HEK293 (cell line): ENCODE results near the gene BOC.
A peak's percentile ranks its signal among the peaks of the same experiment; 100 is the strongest.

ENCODE experiments used
- CTCF ChIA-PET: fragments of 350-600 bp; formaldehyde crosslinking; extraction: SDS; loops from one replicate; lab custom pipeline; 2021; ENCODE audit warnings: antibody characterized with exemption; lab: Yijun Ruan, JAX
- POLR2A ChIA-PET: fragments of 300-600 bp; formaldehyde crosslinking; extraction: SDS; loops from one replicate; lab custom pipeline; 2020; ENCODE audit warnings: antibody characterized with exemption, inconsistent platforms; lab: Yijun Ruan, JAX
- H3K27ac ChIP-seq: fragments of 200-500 bp; sonication (Bioruptor generic); 2 replicates; pipeline ENCODE4 v1.5.1; 2014; ENCODE audit warnings: low read depth, low read length, control low read depth, inconsistent platforms; ENCODE audit errors: extremely low read depth
- H3K36me3 ChIP-seq, 2 experiments: fragments of 200-500 bp in 1 of 2; sonication (Bioruptor generic) in 1 of 2; 1 replicate in 1 of 2; 2 replicates in 1 of 2; pipeline ENCODE4 v1.5.1; 2014 to 2017; ENCODE audit warnings: inconsistent platforms in 2 of 2, low read length in 2 of 2; ENCODE audit not compliant: control insufficient read depth in 2 of 2, insufficient read depth in 1 of 2
- H3K4me1 ChIP-seq: fragments of 200-500 bp; sonication (Bioruptor generic); 2 replicates; pipeline ENCODE4 v1.5.1; 2014; ENCODE audit warnings: mild to moderate bottlenecking, low read length, inconsistent platforms; ENCODE audit not compliant: control insufficient read depth, insufficient read depth
- H3K4me3 ChIP-seq: 2 replicates; pipeline ENCODE4 v1.5.1; 2011; ENCODE audit warnings: low read depth, mild to moderate bottlenecking, control low read depth, low read length, moderate library complexity
- H3K9me3 ChIP-seq: fragments of 200-500 bp; sonication (Bioruptor generic); 2 replicates; pipeline ENCODE4 v1.5.1; 2014; ENCODE audit warnings: low read depth, low read length, inconsistent platforms; ENCODE audit not compliant: control insufficient read depth, insufficient read depth
- BCL11A ChIP-seq: fragments of 450-650 bp; formaldehyde crosslinking; IDR thresholded peaks from 2 replicates; pipeline ENCODE4 v1.5.1; 2016; ENCODE audit warnings: low read depth, missing biosample characterization, missing genetic modification characterization
- ELK4 ChIP-seq: IDR thresholded peaks from 2 replicates; pipeline ENCODE4 v1.6.1; 2011; ENCODE audit warnings: mild to moderate bottlenecking, low read depth, low read length, borderline replicate concordance
- GLI2 ChIP-seq: fragments of 450-650 bp; formaldehyde crosslinking; IDR thresholded peaks from 2 replicates; pipeline ENCODE4; 2017; ENCODE audit warnings: missing biosample characterization, missing genetic modification characterization, low read depth, borderline replicate concordance
- HOXA7 ChIP-seq: sonication (generic); formaldehyde crosslinking; IDR thresholded peaks from 2 replicates; pipeline ENCODE4 v1.8.1; 2022; ENCODE audit warnings: missing genetic modification reagents, borderline replicate concordance
- MYNN ChIP-seq: fragments of 450-650 bp; formaldehyde crosslinking; IDR thresholded peaks from 2 replicates; pipeline ENCODE4 v1.5.1; 2016; ENCODE audit warnings: missing biosample characterization, missing genetic modification characterization, borderline replicate concordance
- SCRT1 ChIP-seq: fragments of 450-650 bp; formaldehyde crosslinking; IDR thresholded peaks from 2 replicates; pipeline ENCODE4 v1.5.1; 2016; ENCODE audit warnings: missing biosample characterization, missing genetic modification characterization, borderline replicate concordance
- SCRT2 ChIP-seq: fragments of 450-650 bp; formaldehyde crosslinking; IDR thresholded peaks from 2 replicates; pipeline ENCODE4 v1.5.1; 2016; ENCODE audit warnings: missing biosample characterization, missing genetic modification characterization
- SP7 ChIP-seq: fragments of 450-650 bp; formaldehyde crosslinking; IDR thresholded peaks from 2 replicates; pipeline ENCODE4 v1.5.1; 2016; ENCODE audit warnings: missing biosample characterization, missing genetic modification characterization
- ZBTB17 ChIP-seq: fragments of 450-650 bp; formaldehyde crosslinking; IDR thresholded peaks from 2 replicates; pipeline ENCODE4 v1.5.1; 2016; ENCODE audit warnings: missing biosample characterization, missing genetic modification characterization
- ZBTB44 ChIP-seq: fragments of 450-650 bp; IDR thresholded peaks from 2 replicates; pipeline ENCODE4 v1.5.1; 2018; ENCODE audit warnings: missing biosample characterization, mild to moderate bottlenecking, missing genetic modification characterization
- ZBTB7A ChIP-seq: fragments of 450-650 bp; formaldehyde crosslinking; IDR thresholded peaks from 2 replicates; pipeline ENCODE4 v1.5.1; 2016; ENCODE audit warnings: low read depth, missing biosample characterization, missing genetic modification characterization
- ZNF121 ChIP-seq: fragments of 450-650 bp; formaldehyde crosslinking; IDR thresholded peaks from 2 replicates; pipeline ENCODE4 v1.5.1; 2016; ENCODE audit warnings: missing biosample characterization, missing genetic modification characterization
- ZNF148 ChIP-seq: fragments of 450-650 bp; formaldehyde crosslinking; IDR thresholded peaks from 2 replicates; pipeline ENCODE4 v1.5.0; 2017; ENCODE audit warnings: missing biosample characterization, missing genetic modification characterization, borderline replicate concordance
- ZNF292 ChIP-seq: fragments of 450-650 bp; formaldehyde crosslinking; IDR thresholded peaks from 2 replicates; pipeline ENCODE4 v1.5.1; 2016; ENCODE audit warnings: low read depth, missing biosample characterization, missing genetic modification characterization, borderline replicate concordance
- ZNF324 ChIP-seq: fragments of 450-650 bp; formaldehyde crosslinking; IDR thresholded peaks from 2 replicates; pipeline ENCODE4 v1.5.1; 2016; ENCODE audit warnings: missing biosample characterization, missing genetic modification characterization
- ZNF341 ChIP-seq: fragments of 450-650 bp; formaldehyde crosslinking; IDR thresholded peaks from 2 replicates; pipeline ENCODE4; 2016; ENCODE audit warnings: low read depth, missing biosample characterization, missing genetic modification characterization
- ZNF473 ChIP-seq: fragments of 450-650 bp; formaldehyde crosslinking; IDR thresholded peaks from 2 replicates; pipeline ENCODE4 v1.5.1; 2017; ENCODE audit warnings: missing biosample characterization, missing genetic modification characterization
- ZNF548 ChIP-seq: fragments of 450-650 bp; formaldehyde crosslinking; IDR thresholded peaks from 2 replicates; pipeline ENCODE4 v1.5.1; 2016; ENCODE audit warnings: missing biosample characterization, missing genetic modification characterization
- ZNF549 ChIP-seq: fragments of 450-650 bp; IDR thresholded peaks from 2 replicates; pipeline ENCODE4 v1.5.1; 2018; ENCODE audit warnings: missing biosample characterization, missing genetic modification characterization, mild to moderate bottlenecking, inconsistent platforms, moderate library complexity
- ZNF561 ChIP-seq: fragments of 450-650 bp; IDR thresholded peaks from 2 replicates; pipeline ENCODE4 v1.5.1; 2018; ENCODE audit warnings: missing biosample characterization, missing genetic modification characterization, borderline replicate concordance

The BOC gene

GRCh38 chr3:113214917-113215595 is 3.7 kb downstream of the BOC start:
- Histone ChIP-seq H3K4me3 (no peak overlapping the region), H3K9me3 (no peaks in the 10 kb centered on the region), H3K4me1 (peaks cover 4% of the 10 kb centered on the region; the same call in 1 of the 2 replicates), H3K36me3 (peaks cover 0 to 32% of the 10 kb centered on the region in 2 experiments; a peak in 2 of 3 replicates), H3K27ac (no peak overlapping the region)
- TF ChIP-seq SCRT2: peak; percentile 33; the same call in 1 of the 2 replicates
- TF ChIP-seq SCRT1 (tag by site-specific recombination): 0 out of 2 replicates have a peak, but pooled peaks have one; percentile 21
- no peak for TF ChIP-seq ZNF292 (tag by site-specific recombination)
- CTCF ChIA-PET: interaction anchor here (0.7 to 1.2 kb wide), 2 partner anchors 117 to 147 kb away, joined by 4 to 5 read pairs; no protein-coding TSS in a partner anchor
- POLR2A ChIA-PET: no interaction called here

DNA sequence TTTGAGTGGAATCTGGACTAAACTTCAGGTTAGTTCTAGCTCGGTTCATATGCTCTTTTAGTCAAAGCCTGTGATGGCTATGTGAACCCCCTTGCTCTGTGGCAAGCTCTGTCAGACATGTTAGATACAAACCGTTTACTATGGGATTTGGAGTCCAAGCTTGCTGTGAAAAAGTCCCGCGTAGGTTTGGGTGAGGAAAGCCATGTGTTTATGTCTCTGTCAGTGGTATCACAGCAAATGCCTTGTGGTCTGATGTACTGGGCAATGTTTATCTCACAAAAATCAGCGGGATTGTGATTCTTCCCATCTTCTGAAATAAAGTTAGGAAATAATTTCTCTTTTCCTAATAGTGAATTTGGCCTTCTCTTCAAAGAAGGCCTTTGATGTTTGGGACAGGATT is 5.0 kb downstream of the BOC start:
- Histone ChIP-seq H3K4me3 (no peak overlapping the region), H3K4me1 (peaks cover 4% of the 10 kb centered on the region; the same call in 1 of the 2 replicates), H3K27ac (no peak overlapping the region), H3K36me3 (peaks cover 0 to 39% of the 10 kb centered on the region in 2 experiments; a peak in 2 of 3 replicates), H3K9me3 (no peaks in the 10 kb centered on the region)
- ChIA-PET POLR2A (no interaction called here), CTCF (no interaction called here)
- TF ChIP-seq ZNF341 (tag by site-specific recombination) (no peak), ZNF121 (tag by site-specific recombination) (no peak), ZNF148 (tag by site-specific recombination) (no peak), ZBTB17 (tag by site-specific recombination) (no peak), GLI2 (tag by site-specific recombination) (no peak), ZNF561 (no peak), ZNF473 (no peak), HOXA7 (CRISPR knock-in tag) (no peak), ZBTB7A (tag by site-specific recombination) (no peak), ZBTB44 (tag by site-specific recombination) (no peak), MYNN (tag by site-specific recombination) (no peak), SP7 (tag by site-specific recombination) (no peak), BCL11A (tag by site-specific recombination) (no peak), ELK4 (no peak), ZNF324 (tag by site-specific recombination) (no peak), ZNF548 (tag by site-specific recombination) (no peak), ZNF549 (tag by site-specific recombination) (no peak)
